GM12878 (cell line): ENCODE measurements around the gene CELSR2. TPM values are rescaled to one million over a fixed set of nuclear protein-coding genes. Genes with fewer than 3 reads are reported as not detected.

ENCODE experiments used
- ATAC-seq: fragments of 200-7000 bp; cut with Tn5 transposase; 3 replicates; pipeline ENCODE4 v1.9.1; 2020; ENCODE audit warnings: mild to moderate bottlenecking, moderate library complexity
- BruUV-seq: library from RNA; stranded (reverse); fragments of 400-500 nt; replicated peaks from 2 replicates; lab custom pipeline; 2021; lab: Mats Ljungman, UMichigan
- CTCF ChIA-PET: fragments of 300-600 bp; sonication (Branson Sonifier 250); formaldehyde crosslinking; extraction: SDS; loops from one replicate; lab custom pipeline; 2021; ENCODE audit warnings: inconsistent platforms; lab: Yijun Ruan, JAX
- POLR2A ChIA-PET: fragments of 350-600 bp; formaldehyde crosslinking; extraction: SDS; loops from one replicate; lab custom pipeline; 2021; ENCODE audit warnings: inconsistent platforms; lab: Charles Lee
- RAD21 ChIA-PET: fragments of 300-600 bp; sonication (Branson Sonifier 250); formaldehyde crosslinking; loops from one replicate; lab custom pipeline; 2023; ENCODE audit warnings: antibody characterized with exemption; ENCODE audit not compliant: unreplicated experiment; lab: Charles Lee
- SMC1A ChIA-PET: fragments of 300-600 bp; sonication (Branson Sonifier 250); formaldehyde crosslinking; loops from one replicate; lab custom pipeline; 2023; ENCODE audit not compliant: unreplicated experiment, uncharacterized antibody; lab: Charles Lee
- DNase-seq: peaks from one replicate; pipeline ENCODE4 v3.0.0-alpha.2; 2011; ENCODE audit warnings: low read depth, low spot score
- FAIRE-seq: peaks from 3 replicates; lab custom pipeline; 2011; peaks lifted over from hg19 to GRCh38; lab: Jason Lieb, UNC
- H2AFZ ChIP-seq: 2 replicates; pipeline ENCODE4 v1.6.0; 2011; ENCODE audit warnings: low read depth, low read length, control low read depth; ENCODE audit not compliant: control insufficient read depth
- H3K27ac ChIP-seq: 2 replicates; pipeline ENCODE4 v1.5.1; 2011; ENCODE audit warnings: control low read depth; ENCODE audit not compliant: control insufficient read depth, insufficient read depth
- H3K27me3 ChIP-seq, 2 experiments: replicated peaks in 1 of 2; 2 replicates each; pipeline versions ENCODE4 v1.6.0 to v1.6.1; 2011; ENCODE audit warnings: low read length in 1 of 2; ENCODE audit not compliant: control insufficient read depth in 2 of 2, insufficient read depth in 2 of 2
- H3K36me3 ChIP-seq, 2 experiments: 2 replicates each; pipeline ENCODE4 v1.5.1; 2011; ENCODE audit warnings: low read length in 1 of 2; ENCODE audit not compliant: control insufficient read depth in 2 of 2, insufficient read depth in 2 of 2
- H3K4me1 ChIP-seq: 2 replicates; pipeline ENCODE4 v1.6.1; 2011; ENCODE audit warnings: mild to moderate bottlenecking, low read length, moderate library complexity, mixed read lengths; ENCODE audit not compliant: control insufficient read depth, insufficient read depth
- H3K4me2 ChIP-seq: 2 replicates; pipeline ENCODE4 v1.6.0; 2011; ENCODE audit warnings: control low read depth; ENCODE audit not compliant: control insufficient read depth, insufficient read depth
- H3K4me3 ChIP-seq: fragments of 200-600 bp; sonication (generic); 2 replicates; pipeline ENCODE4 v1.5.1; 2016
- H3K79me2 ChIP-seq: 2 replicates; pipeline ENCODE4 v1.6.0; 2011; ENCODE audit warnings: low read length; ENCODE audit not compliant: control insufficient read depth, insufficient read depth
- H3K9ac ChIP-seq: 2 replicates; pipeline ENCODE4 v1.8.0; 2011; ENCODE audit warnings: low read length, control low read depth, mixed read lengths; ENCODE audit not compliant: control insufficient read depth, insufficient read depth
- H3K9me3 ChIP-seq: replicated peaks from 3 replicates; pipeline ENCODE4 v1.5.1; 2011; ENCODE audit warnings: mild to moderate bottlenecking, low read length; ENCODE audit not compliant: control insufficient read depth, insufficient read depth
- H4K20me1 ChIP-seq: 2 replicates; pipeline ENCODE4 v1.6.0; 2011; ENCODE audit not compliant: control insufficient read depth, insufficient read depth
- ATF7 ChIP-seq: fragments of 450-650 bp; IDR thresholded peaks from 2 replicates; pipeline ENCODE4 v1.6.1; 2016; ENCODE audit warnings: low read depth, mild to moderate bottlenecking
- EED ChIP-seq: sonication (generic); IDR thresholded peaks from 2 replicates; pipeline ENCODE4 v1.6.1; 2016; ENCODE audit warnings: antibody characterized with exemption, low read depth
- MXI1 ChIP-seq: fragments of 150-350 bp; IDR thresholded peaks from 2 replicates; pipeline ENCODE4 v1.6.1; 2011; ENCODE audit warnings: low read depth, mild to moderate bottlenecking, inconsistent platforms, low read length, improper control_type of control experiment
- RCOR1 ChIP-seq: conservative IDR thresholded peaks from 2 replicates; pipeline ENCODE4 v1.6.1; 2012; ENCODE audit warnings: low read depth, low read length, improper control_type of control experiment
- WGBS: methylation state at CpG from one replicate; pipeline ENCODE4 v1.1.6; 2016; ENCODE audit warnings: low lambda C conversion rate; ENCODE audit not compliant: insufficient replicate concordance, insufficient coverage; ENCODE audit errors: missing lambda C conversion rate; 5-methylcytosine and 5-hydroxymethylcytosine counted together
- in situ Hi-C: fragments of 300-500 bp; cut with MboI; formaldehyde crosslinking; loops from 9 replicates; pipeline ENCODE4 v1.14.3; 2018; ENCODE audit warnings: mixed read lengths
- intact Hi-C: fragments of 100-400 bp; cut with micrococcal nuclease; formaldehyde crosslinking; loops from one replicate; pipeline ENCODE4 v1.14.2; 2022; ENCODE audit not compliant: unreplicated experiment
- polyA plus RNA-seq, 11 experiments: library from polyadenylated mRNA; depleted of rRNA in 4 of 11; unstranded in 6 of 11; stranded (reverse) in 5 of 11; fragments of >200 nt; fragmentation: Nextera tagmentation in 4 of 11; fragmentation: Illumina TruSeq in 1 of 11; extraction: Ambion mirVana in 4 of 11; extraction: Trizol in 1 of 11; gene quantifications; 1 replicate in 1 of 11; 2 replicates in 10 of 11; pipeline versions ENCODE4 v1.2.1 to v1.2.3, GENCODE V29; 2011 to 2016; ENCODE audit warnings: inconsistent platforms in 2 of 11, missing spikeins in 2 of 11, low read depth in 1 of 11
- total RNA-seq, 4 experiments: library from RNA; depleted of rRNA in 3 of 4; stranded (reverse); fragments of >200 nt in 3 of 4; fragmentation: Illumina TruSeq in 1 of 4; extraction: Trizol in 1 of 4; gene quantifications; 2 replicates each; pipeline versions ENCODE4 v1.2.1 to v1.2.3, GENCODE V29; 2013 to 2021
- TF ChIP-seq, protein P1 (sequence below): IDR thresholded peaks from 2 replicates; pipeline ENCODE4 v1.6.1; 2012; ENCODE audit warnings: low read depth, low read length, improper control_type of control experiment
- TF ChIP-seq, protein P2 (sequence below): fragments of 450-650 bp; IDR thresholded peaks from 2 replicates; pipeline ENCODE4 v1.6.1; 2016; ENCODE audit warnings: mild to moderate bottlenecking
- TF ChIP-seq, protein P3 (sequence below): fragments of 450-650 bp; IDR thresholded peaks from 2 replicates; pipeline ENCODE4 v1.6.1; 2014; ENCODE audit warnings: mild to moderate bottlenecking

Gene CELSR2
- total and polyA plus RNA-seq, 10 of the 15 experiments (the other 5 are each of a cell fraction or from before 2014, with no cell fraction given): under 0.01 to 0.15 (median 0.04) TPM; not detected in 2

DNA sequence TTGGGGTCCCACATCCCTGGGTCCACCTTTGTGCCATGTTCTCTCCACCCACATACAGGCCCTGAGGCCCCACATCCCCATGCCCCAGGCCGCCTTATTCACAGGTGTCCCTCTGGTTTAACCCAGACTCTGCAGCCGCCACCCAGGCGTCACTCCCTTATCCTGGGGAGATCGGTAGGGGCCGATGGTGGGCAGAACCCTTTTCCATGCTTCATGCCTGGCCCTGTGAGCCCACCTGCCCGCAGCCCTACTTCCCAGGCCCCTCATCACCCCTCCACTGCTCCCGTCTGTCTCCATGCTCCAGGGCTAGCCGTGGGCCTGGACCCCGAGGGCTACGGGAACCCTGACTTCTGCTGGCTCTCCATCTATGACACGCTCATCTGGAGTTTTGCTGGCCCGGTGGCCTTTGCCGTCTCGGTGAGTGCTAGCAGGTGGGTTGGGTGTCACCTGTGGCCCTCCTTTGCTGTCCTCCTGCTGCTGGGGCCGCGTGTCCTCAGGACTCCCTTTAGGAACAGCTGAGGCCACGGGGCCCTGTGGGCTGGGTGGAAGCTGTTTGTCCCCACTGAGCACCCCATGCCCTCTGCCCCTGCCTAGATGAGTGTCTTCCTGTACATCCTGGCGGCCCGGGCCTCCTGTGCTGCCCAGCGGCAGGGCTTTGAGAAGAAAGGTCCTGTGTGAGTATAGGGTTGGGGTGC lies 21.4 kb downstream of the CELSR2 start (continued):
- TF ChIP-seq, protein P1, sequence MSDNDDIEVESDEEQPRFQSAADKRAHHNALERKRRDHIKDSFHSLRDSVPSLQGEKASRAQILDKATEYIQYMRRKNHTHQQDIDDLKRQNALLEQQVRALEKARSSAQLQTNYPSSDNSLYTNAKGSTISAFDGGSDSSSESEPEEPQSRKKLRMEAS: no peak
- TF ChIP-seq ATF7: no peak
- TF ChIP-seq EED: no peak
- TF ChIP-seq, protein P2, sequence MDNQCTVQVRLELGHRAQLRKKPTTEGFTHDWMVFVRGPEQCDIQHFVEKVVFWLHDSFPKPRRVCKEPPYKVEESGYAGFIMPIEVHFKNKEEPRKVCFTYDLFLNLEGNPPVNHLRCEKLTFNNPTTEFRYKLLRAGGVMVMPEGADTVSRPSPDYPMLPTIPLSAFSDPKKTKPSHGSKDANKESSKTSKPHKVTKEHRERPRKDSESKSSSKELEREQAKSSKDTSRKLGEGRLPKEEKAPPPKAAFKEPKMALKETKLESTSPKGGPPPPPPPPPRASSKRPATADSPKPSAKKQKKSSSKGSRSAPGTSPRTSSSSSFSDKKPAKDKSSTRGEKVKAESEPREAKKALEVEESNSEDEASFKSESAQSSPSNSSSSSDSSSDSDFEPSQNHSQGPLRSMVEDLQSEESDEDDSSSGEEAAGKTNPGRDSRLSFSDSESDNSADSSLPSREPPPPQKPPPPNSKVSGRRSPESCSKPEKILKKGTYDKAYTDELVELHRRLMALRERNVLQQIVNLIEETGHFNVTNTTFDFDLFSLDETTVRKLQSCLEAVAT: no peak
- TF ChIP-seq, protein P3, sequence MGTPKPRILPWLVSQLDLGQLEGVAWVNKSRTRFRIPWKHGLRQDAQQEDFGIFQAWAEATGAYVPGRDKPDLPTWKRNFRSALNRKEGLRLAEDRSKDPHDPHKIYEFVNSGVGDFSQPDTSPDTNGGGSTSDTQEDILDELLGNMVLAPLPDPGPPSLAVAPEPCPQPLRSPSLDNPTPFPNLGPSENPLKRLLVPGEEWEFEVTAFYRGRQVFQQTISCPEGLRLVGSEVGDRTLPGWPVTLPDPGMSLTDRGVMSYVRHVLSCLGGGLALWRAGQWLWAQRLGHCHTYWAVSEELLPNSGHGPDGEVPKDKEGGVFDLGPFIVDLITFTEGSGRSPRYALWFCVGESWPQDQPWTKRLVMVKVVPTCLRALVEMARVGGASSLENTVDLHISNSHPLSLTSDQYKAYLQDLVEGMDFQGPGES: no peak
- TF ChIP-seq MXI1: no peak

DNA sequence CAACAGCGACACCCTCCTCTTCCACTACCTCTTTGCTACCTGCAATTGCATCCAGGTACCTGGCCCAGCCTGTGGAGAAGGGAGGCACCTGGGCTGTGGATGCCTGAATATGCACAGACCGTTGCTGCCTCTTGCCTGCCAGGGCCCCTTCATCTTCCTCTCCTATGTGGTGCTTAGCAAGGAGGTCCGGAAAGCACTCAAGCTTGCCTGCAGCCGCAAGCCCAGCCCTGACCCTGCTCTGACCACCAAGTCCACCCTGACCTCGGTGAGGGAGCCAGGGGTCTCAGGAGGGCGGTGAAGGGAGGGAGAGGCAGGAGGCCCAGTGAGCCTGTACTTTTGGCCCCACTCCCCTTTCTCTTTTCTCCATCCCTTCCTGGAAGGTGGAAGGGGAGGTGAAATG lies 22.1 kb downstream of the CELSR2 start:
- H3K79me2 ChIP-seq: no peaks in the 10 kb centered on the region
- intact Hi-C loops (no loop called here), in situ Hi-C loops (no loop called here)
- H3K4me3 ChIP-seq: no peak overlapping the region
- ATAC-seq: no peak
- ChIA-PET SMC1A (no interaction called here), POLR2A (no interaction called here)
- no peaks in the 10 kb centered on the region for H4K20me1 ChIP-seq
- BruUV-seq: no TSS peak
- FAIRE-seq: no peak
- no peak overlapping the region for H2AFZ ChIP-seq
- H3K4me2 ChIP-seq: no peak overlapping the region
- H3K4me1 ChIP-seq: no peaks in the 10 kb centered on the region
- no peak for TF ChIP-seq RCOR1
- TF ChIP-seq, all 136 proteins: peak for 0
- WGBS: 13% methylated on average over 6 of the region's 6 CpGs
- no peak for DNase-seq
- ChIA-PET CTCF (interaction anchor here (0.6 kb wide), 1 partner anchor 79 kb away, joined by 3 read pairs; no protein-coding TSS in a partner anchor), RAD21 (no interaction called here)
- Histone ChIP-seq H3K27ac (no peak overlapping the region), H3K36me3 (no peaks in the 10 kb centered on the region), H3K27me3 (peaks cover 0 to 1% of the 10 kb centered on the region in 2 experiments; a peak in 1 of 4 replicates), H3K9ac (no peak overlapping the region), H3K9me3 (no peaks in the 10 kb centered on the region)
